Measurements from ENCODE around the gene RASGEF1C. TPM values are rescaled to one million over a fixed set of nuclear protein-coding genes. Genes with fewer than 3 reads are reported as not detected.

Gene RASGEF1C
- total and polyA plus RNA-seq, 2 experiments from 2014 or later, result 0.40 to 0.42 TPM

DNA sequence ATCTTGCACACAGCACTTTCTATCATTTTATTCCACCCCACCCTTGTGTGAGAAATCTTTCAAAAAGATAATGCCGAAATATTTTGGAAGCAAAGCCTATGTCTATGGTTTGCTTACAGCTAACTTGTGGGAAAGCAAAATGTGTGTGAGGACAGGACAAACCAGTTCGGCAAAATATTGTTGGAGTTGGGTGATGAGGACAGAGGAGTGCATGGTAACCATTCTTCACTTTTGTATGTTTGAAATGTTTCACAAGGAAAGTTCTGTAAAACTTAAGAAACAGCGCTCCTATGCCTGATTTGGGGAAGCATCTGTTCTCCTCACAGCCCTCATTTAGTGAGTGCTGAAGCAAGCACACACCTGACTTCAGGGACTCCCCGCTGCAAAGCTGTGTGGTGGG, 75.5 kb downstream of the RASGEF1C start:
- H3K9me3 Mint-ChIP-seq, result no peaks in the 10 kb centered on the region

More for the DNA sequence above, 75.5 kb downstream of the RASGEF1C start:
- H3K79me2 ChIP-seq (replicated peaks; ENCODE audit: insufficient read depth), result no peaks in the 10 kb centered on the region
- ATAC-seq (no peak), DNase-seq (ENCODE audit: low spot score) (no peak)
- H2AFZ ChIP-seq, result no peak overlapping the region
- H3K27ac Mint-ChIP-seq, result no peak overlapping the region
- no peaks in the 10 kb centered on the region; the same call in 2 of the 3 replicates for H3K36me3 Mint-ChIP-seq (ENCODE audit: low read depth)
- no peaks in the 10 kb centered on the region for H3K4me1 Mint-ChIP-seq
- TF ChIP-seq, protein P1, sequence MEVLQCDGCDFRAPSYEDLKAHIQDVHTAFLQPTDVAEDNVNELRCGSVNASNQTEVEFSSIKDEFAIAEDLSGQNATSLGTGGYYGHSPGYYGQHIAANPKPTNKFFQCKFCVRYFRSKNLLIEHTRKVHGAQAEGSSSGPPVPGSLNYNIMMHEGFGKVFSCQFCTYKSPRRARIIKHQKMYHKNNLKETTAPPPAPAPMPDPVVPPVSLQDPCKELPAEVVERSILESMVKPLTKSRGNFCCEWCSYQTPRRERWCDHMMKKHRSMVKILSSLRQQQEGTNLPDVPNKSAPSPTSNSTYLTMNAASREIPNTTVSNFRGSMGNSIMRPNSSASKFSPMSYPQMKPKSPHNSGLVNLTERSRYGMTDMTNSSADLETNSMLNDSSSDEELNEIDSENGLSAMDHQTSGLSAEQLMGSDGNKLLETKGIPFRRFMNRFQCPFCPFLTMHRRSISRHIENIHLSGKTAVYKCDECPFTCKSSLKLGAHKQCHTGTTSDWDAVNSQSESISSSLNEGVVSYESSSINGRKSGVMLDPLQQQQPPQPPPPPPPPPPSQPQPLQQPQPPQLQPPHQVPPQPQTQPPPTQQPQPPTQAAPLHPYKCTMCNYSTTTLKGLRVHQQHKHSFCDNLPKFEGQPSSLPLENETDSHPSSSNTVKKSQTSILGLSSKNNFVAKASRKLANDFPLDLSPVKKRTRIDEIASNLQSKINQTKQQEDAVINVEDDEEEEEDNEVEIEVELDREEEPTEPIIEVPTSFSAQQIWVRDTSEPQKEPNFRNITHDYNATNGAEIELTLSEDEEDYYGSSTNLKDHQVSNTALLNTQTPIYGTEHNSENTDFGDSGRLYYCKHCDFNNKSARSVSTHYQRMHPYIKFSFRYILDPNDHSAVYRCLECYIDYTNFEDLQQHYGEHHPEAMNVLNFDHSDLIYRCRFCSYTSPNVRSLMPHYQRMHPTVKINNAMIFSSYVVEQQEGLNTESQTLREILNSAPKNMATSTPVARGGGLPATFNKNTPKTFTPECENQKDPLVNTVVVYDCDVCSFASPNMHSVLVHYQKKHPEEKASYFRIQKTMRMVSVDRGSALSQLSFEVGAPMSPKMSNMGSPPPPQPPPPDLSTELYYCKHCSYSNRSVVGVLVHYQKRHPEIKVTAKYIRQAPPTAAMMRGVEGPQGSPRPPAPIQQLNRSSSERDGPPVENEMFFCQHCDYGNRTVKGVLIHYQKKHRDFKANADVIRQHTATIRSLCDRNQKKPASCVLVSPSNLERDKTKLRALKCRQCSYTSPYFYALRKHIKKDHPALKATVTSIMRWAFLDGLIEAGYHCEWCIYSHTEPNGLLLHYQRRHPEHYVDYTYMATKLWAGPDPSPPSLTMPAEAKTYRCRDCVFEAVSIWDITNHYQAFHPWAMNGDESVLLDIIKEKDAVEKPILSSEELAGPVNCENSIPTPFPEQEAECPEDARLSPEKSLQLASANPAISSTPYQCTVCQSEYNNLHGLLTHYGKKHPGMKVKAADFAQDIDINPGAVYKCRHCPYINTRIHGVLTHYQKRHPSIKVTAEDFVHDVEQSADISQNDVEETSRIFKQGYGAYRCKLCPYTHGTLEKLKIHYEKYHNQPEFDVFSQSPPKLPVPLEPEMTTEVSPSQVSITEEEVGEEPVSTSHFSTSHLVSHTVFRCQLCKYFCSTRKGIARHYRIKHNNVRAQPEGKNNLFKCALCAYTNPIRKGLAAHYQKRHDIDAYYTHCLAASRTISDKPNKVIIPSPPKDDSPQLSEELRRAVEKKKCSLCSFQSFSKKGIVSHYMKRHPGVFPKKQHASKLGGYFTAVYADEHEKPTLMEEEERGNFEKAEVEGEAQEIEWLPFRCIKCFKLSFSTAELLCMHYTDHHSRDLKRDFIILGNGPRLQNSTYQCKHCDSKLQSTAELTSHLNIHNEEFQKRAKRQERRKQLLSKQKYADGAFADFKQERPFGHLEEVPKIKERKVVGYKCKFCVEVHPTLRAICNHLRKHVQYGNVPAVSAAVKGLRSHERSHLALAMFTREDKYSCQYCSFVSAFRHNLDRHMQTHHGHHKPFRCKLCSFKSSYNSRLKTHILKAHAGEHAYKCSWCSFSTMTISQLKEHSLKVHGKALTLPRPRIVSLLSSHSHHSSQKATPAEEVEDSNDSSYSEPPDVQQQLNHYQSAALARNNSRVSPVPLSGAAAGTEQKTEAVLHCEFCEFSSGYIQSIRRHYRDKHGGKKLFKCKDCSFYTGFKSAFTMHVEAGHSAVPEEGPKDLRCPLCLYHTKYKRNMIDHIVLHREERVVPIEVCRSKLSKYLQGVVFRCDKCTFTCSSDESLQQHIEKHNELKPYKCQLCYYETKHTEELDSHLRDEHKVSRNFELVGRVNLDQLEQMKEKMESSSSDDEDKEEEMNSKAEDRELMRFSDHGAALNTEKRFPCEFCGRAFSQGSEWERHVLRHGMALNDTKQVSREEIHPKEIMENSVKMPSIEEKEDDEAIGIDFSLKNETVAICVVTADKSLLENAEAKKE (CRISPR knock-in tag; IDR thresholded peaks at IDR 0.05), result no peak
- TF ChIP-seq CREB1 (CRISPR knock-in tag; IDR thresholded peaks at IDR 0.05; ENCODE audit: low read depth) (no peak), ZNF114 (CRISPR knock-in tag; IDR thresholded peaks at IDR 0.05) (no peak), NANOG (IDR thresholded peaks at IDR 0.05; ENCODE audit: borderline replicate concordance) (no peak), POLR2AphosphoS5 (IDR thresholded peaks at IDR 0.05; ENCODE audit: low read depth) (no peak), EZH2phosphoT487 (IDR thresholded peaks at IDR 0.05; ENCODE audit: unreplicated experiment) (no peak), JUNB (IDR thresholded peaks at IDR 0.05; ENCODE audit: unreplicated experiment) (no peak), STAT1 (IDR thresholded peaks at IDR 0.05; ENCODE audit: unreplicated experiment) (no peak), ZNF331 (CRISPR knock-in tag; IDR thresholded peaks at IDR 0.05; ENCODE audit: low read depth) (no peak), EZH2 (IDR thresholded peaks at IDR 0.05; ENCODE audit: low read depth, unreplicated experiment) (no peak)
- TF ChIP-seq, protein P2, sequence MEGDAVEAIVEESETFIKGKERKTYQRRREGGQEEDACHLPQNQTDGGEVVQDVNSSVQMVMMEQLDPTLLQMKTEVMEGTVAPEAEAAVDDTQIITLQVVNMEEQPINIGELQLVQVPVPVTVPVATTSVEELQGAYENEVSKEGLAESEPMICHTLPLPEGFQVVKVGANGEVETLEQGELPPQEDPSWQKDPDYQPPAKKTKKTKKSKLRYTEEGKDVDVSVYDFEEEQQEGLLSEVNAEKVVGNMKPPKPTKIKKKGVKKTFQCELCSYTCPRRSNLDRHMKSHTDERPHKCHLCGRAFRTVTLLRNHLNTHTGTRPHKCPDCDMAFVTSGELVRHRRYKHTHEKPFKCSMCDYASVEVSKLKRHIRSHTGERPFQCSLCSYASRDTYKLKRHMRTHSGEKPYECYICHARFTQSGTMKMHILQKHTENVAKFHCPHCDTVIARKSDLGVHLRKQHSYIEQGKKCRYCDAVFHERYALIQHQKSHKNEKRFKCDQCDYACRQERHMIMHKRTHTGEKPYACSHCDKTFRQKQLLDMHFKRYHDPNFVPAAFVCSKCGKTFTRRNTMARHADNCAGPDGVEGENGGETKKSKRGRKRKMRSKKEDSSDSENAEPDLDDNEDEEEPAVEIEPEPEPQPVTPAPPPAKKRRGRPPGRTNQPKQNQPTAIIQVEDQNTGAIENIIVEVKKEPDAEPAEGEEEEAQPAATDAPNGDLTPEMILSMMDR (conservative IDR thresholded peaks at IDR 0.05; ENCODE audit: low read depth in 2 of 2), result no peak
- TF ChIP-seq, protein P3, sequence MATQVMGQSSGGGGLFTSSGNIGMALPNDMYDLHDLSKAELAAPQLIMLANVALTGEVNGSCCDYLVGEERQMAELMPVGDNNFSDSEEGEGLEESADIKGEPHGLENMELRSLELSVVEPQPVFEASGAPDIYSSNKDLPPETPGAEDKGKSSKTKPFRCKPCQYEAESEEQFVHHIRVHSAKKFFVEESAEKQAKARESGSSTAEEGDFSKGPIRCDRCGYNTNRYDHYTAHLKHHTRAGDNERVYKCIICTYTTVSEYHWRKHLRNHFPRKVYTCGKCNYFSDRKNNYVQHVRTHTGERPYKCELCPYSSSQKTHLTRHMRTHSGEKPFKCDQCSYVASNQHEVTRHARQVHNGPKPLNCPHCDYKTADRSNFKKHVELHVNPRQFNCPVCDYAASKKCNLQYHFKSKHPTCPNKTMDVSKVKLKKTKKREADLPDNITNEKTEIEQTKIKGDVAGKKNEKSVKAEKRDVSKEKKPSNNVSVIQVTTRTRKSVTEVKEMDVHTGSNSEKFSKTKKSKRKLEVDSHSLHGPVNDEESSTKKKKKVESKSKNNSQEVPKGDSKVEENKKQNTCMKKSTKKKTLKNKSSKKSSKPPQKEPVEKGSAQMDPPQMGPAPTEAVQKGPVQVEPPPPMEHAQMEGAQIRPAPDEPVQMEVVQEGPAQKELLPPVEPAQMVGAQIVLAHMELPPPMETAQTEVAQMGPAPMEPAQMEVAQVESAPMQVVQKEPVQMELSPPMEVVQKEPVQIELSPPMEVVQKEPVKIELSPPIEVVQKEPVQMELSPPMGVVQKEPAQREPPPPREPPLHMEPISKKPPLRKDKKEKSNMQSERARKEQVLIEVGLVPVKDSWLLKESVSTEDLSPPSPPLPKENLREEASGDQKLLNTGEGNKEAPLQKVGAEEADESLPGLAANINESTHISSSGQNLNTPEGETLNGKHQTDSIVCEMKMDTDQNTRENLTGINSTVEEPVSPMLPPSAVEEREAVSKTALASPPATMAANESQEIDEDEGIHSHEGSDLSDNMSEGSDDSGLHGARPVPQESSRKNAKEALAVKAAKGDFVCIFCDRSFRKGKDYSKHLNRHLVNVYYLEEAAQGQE (IDR thresholded peaks at IDR 0.05; ENCODE audit: unreplicated experiment), result no peak
- TF ChIP-seq, protein P4, sequence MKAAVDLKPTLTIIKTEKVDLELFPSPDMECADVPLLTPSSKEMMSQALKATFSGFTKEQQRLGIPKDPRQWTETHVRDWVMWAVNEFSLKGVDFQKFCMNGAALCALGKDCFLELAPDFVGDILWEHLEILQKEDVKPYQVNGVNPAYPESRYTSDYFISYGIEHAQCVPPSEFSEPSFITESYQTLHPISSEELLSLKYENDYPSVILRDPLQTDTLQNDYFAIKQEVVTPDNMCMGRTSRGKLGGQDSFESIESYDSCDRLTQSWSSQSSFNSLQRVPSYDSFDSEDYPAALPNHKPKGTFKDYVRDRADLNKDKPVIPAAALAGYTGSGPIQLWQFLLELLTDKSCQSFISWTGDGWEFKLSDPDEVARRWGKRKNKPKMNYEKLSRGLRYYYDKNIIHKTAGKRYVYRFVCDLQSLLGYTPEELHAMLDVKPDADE (IDR thresholded peaks at IDR 0.05), result no peak
- no peaks in the 10 kb centered on the region for H3K4me1 ChIP-seq (ENCODE audit: insufficient read depth)
- no peaks in the 10 kb centered on the region for H4K20me1 ChIP-seq (replicated peaks; ENCODE audit: insufficient read depth)
- H3K4me3 Mint-ChIP-seq, result no peak overlapping the region
- no peak overlapping the region for H3K4me3 ChIP-seq
- no peaks in the 10 kb centered on the region for H3K36me3 ChIP-seq (ENCODE audit: insufficient read depth)
- H3K27me3 ChIP-seq (ENCODE audit: insufficient read depth), result no peaks in the 10 kb centered on the region
- no peaks in the 10 kb centered on the region for H3F3A ChIP-seq (replicated peaks; ENCODE audit: low read depth)
- no peak overlapping the region for H3K27ac ChIP-seq (ENCODE audit: low read depth)
- no peaks in the 10 kb centered on the region for H3K9me2 ChIP-seq (ENCODE audit: insufficient read depth)
- no peak overlapping the region for H3K4me2 ChIP-seq
- peaks cover 19% of the 10 kb centered on the region for H3K27me3 Mint-ChIP-seq (ENCODE audit: insufficient read depth, low read depth, poor library complexity)

All from GM23338 (cell line).